ENCODE results near the gene PROZ. TPM values are rescaled to one million over a fixed set of nuclear protein-coding genes. Genes with fewer than 3 reads are reported as not detected.

Gene PROZ
- total and polyA plus RNA-seq, 9 of the 15 experiments (the other 6 are each of a cell fraction or from before 2014, with no cell fraction given), result not detected

DNA sequence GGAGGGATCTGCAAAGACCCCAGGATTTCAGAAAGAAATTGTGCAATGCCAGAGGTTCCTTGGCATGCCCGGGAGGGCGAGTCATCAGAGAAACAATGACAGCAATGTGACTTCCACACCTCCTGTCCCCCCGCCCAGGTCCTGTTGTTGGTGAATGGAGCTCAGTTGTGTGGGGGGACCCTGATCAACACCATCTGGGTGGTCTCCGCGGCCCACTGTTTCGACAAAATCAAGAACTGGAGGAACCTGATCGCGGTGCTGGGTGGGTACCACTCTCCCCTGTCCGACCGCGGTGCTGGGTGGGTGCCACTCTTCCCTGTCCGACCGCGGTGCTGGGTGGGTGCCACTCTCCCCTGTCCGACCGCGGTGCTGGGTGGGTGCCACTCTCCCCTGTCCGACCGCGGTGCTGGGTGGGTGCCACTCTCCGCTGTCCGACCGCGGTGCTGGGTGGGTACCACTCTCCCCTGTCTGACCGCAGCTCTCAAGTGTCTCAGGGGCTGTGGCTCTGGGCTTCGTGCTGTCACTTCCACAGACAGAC lies 41.0 kb upstream of the PROZ start (continued):
- no peak for TF ChIP-seq CAMTA2 (CRISPR knock-in tag; conservative IDR thresholded peaks at IDR 0.05)
- no peak for TF ChIP-seq ZNF212 (CRISPR knock-in tag; IDR thresholded peaks at IDR 0.05)

DNA sequence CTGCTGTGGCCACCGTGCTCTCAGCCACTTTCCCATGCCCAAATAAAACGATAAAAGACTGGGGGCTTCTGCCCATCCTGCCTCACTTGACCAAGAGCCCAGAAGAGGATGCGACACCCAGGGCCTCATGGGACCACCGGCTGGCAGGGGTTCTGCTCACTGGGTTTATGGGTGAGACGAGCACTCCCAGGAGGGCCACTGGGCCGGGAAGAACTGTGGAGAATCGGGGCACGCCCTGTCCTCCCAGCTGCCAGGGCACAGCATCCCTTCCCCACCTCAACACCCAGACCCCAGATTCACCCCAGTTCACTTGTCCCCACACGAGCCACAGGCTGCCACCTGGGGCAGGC lies 40.6 kb upstream of the PROZ start:
- H3K36me3 ChIP-seq (ENCODE audit: control insufficient read depth, insufficient read depth, low read length), result no peaks in the 10 kb centered on the region
- H3K4me1 ChIP-seq (replicated peaks in 1 of 2; ENCODE audit: control insufficient read depth in 2 of 2, insufficient read depth in 2 of 2, low read length in 2 of 2), result peaks cover 0 to 9% of the 10 kb centered on the region in 2 experiments; a peak in 2 of 5 replicates
- FAIRE-seq (no peak), DNase-seq (ENCODE audit: extremely low read depth in 1 of 4, low spot score in 3 of 4) (no peak), ATAC-seq (no peak)
- TF ChIP-seq, protein P1, sequence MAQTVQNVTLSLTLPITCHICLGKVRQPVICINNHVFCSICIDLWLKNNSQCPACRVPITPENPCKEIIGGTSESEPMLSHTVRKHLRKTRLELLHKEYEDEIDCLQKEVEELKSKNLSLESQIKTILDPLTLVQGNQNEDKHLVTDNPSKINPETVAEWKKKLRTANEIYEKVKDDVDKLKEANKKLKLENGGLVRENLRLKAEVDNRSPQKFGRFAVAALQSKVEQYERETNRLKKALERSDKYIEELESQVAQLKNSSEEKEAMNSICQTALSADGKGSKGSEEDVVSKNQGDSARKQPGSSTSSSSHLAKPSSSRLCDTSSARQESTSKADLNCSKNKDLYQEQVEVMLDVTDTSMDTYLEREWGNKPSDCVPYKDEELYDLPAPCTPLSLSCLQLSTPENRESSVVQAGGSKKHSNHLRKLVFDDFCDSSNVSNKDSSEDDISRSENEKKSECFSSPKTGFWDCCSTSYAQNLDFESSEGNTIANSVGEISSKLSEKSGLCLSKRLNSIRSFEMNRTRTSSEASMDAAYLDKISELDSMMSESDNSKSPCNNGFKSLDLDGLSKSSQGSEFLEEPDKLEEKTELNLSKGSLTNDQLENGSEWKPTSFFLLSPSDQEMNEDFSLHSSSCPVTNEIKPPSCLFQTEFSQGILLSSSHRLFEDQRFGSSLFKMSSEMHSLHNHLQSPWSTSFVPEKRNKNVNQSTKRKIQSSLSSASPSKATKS (CRISPR knock-in tag; IDR thresholded peaks at IDR 0.05), result no peak
- TF ChIP-seq, protein P2, sequence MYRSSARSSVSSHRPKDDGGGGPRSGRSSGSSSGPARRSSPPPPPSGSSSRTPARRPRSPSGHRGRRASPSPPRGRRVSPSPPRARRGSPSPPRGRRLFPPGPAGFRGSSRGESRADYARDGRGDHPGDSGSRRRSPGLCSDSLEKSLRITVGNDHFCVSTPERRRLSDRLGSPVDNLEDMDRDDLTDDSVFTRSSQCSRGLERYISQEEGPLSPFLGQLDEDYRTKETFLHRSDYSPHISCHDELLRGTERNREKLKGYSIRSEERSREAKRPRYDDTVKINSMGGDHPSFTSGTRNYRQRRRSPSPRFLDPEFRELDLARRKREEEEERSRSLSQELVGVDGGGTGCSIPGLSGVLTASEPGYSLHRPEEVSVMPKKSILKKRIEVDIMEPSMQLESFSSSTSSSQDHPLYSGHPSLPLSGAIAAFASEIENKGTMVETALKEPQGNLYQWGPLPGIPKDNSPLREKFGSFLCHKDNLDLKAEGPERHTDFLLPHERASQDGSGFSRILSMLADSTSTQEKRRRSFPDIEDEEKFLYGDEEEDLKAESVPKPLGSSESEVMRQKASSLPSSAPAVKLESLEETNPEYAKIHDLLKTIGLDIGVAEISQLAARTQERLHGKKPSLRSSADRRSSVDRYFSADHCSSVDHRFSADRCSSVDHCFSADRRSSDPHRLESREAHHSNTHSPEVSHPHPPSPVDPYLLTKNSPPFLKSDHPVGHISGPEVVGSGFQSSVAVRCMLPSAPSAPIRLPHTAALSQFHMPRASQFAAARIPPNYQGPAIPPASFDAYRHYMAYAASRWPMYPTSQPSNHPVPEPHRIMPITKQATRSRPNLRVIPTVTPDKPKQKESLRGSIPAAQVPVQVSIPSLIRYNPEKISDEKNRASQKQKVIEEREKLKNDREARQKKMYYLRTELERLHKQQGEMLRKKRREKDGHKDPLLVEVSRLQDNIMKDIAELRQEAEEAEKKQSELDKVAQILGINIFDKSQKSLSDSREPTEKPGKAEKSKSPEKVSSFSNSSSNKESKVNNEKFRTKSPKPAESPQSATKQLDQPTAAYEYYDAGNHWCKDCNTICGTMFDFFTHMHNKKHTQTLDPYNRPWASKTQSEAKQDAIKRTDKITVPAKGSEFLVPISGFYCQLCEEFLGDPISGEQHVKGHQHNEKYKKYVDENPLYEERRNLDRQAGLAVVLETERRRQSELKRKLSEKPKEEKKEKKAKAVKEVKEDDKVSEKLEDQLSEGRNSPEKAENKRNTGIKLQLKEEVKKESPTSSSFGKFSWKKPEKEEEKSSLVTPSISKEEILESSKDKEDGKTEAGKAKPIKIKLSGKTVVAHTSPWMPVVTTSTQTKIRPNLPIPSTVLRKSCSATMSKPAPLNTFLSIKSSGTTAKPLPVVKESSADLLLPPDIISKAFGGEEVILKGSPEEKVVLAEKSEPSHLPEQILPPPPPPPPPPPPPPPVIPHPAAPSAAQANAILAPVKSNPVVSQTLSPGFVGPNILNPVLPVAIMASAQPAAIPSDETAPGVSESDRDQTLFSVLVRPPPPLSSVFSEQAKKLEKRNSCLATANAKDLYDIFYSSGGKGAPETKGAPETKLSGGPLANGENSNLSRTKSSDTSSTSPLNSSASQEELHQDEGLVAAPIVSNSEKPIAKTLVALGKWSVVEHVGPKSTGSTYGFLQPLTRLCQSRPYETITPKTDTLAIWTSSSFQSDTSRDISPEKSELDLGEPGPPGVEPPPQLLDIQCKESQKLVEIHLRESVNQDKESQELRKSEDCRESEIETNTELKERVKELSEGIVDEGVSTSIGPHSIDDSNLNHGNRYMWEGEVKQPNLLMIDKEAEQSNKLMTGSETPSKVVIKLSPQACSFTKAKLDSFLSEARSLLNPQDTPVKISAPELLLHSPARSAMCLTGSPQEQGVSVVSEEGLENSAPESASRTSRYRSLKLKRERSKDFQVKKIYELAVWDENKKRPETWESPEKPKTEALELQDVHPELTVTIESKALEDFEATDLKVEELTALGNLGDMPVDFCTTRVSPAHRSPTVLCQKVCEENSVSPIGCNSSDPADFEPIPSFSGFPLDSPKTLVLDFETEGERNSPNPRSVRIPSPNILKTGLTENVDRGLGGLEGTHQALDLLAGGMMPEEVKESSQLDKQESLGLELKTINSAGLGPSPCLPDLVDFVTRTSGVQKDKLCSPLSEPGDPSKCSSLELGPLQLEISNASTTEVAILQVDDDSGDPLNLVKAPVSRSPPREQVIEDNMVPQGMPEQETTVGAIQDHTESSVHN (IDR thresholded peaks at IDR 0.05; ENCODE audit: borderline replicate concordance in 1 of 2, low read depth in 1 of 2), result no peak
- no peak overlapping the region for H3K4me2 ChIP-seq (ENCODE audit: insufficient read depth, low read length)
- no peaks in the 10 kb centered on the region for H3K79me2 ChIP-seq (ENCODE audit: control insufficient read depth, insufficient read depth, low read length)
- no TSS peak for BruUV-seq (replicated peaks)
- ChIA-PET POLR2A (no interaction called here), CTCF (ENCODE audit: low intra/inter-chr PET ratio) (no interaction called here)
- H4K20me1 ChIP-seq (replicated peaks; ENCODE audit: control insufficient read depth, insufficient read depth, low read length), result no peaks in the 10 kb centered on the region
- peaks cover 2 to 75% of the 10 kb centered on the region in 2 experiments; a peak in 4 of 5 replicates for H3K27me3 ChIP-seq (ENCODE audit: control insufficient read depth in 2 of 2, insufficient read depth in 2 of 2, low read length in 2 of 2)
- no peak overlapping the region for H3K27ac ChIP-seq (ENCODE audit: extremely low read depth, low read depth, low read length)
- intact Hi-C loops (cut with micrococcal nuclease), result no loop called here
- no peak overlapping the region for H3K4me3 ChIP-seq
- H3K9me3 ChIP-seq (replicated peaks; ENCODE audit: control insufficient read depth, insufficient read depth, low read depth, low read length), result no peaks in the 10 kb centered on the region
- H2AFZ ChIP-seq (ENCODE audit: low read depth, low read length), result no peak overlapping the region
- in situ Hi-C loops (cut with MboI), result no loop called here
- H3K9me1 ChIP-seq (ENCODE audit: control insufficient read depth, insufficient read depth, low read length), result no peaks in the 10 kb centered on the region
- no peak overlapping the region for H3K9ac ChIP-seq (ENCODE audit: insufficient read depth in 1 of 2, low read depth in 2 of 2, low read length in 2 of 2)
- WGBS (ENCODE audit: insufficient coverage, low coverage, missing lambda C conversion rate), result 1% methylated on average over 9 of the region's 9 CpGs

Data from K562 (cell line).